HUES64 (cell line): ENCODE data around the gene ATM.

Experiments used
- H3K27ac ChIP-seq: 2 replicates; pipeline ENCODE4 v1.7.0; 2013; ENCODE audit warnings: low read depth, low read length, inconsistent platforms
- H3K27me3 ChIP-seq: 2 replicates; pipeline ENCODE4 v1.6.1; 2013; ENCODE audit warnings: mild to moderate bottlenecking, low read length; ENCODE audit not compliant: insufficient read depth
- H3K36me3 ChIP-seq: 2 replicates; pipeline ENCODE4 v1.6.1; 2013; ENCODE audit warnings: mild to moderate bottlenecking, low read length; ENCODE audit not compliant: insufficient read depth
- H3K4me1 ChIP-seq: 2 replicates; pipeline ENCODE4 v1.6.1; 2013; ENCODE audit warnings: mild to moderate bottlenecking, low read length, moderate library complexity; ENCODE audit not compliant: insufficient read depth
- H3K4me3 ChIP-seq: 2 replicates; pipeline ENCODE4 v1.5.1; 2013; ENCODE audit warnings: mild to moderate bottlenecking, low read length, moderate library complexity
- H3K9ac ChIP-seq: 2 replicates; pipeline ENCODE4 v1.6.1; 2013; ENCODE audit warnings: mild to moderate bottlenecking, low read depth, low read length
- H3K9me3 ChIP-seq: 2 replicates; pipeline ENCODE4 v1.6.1; 2013; ENCODE audit warnings: low read depth, low read length; ENCODE audit not compliant: insufficient read depth
- WGBS: fragments of 150-250, 120-280 bp; methylation state at CpG from one replicate; pipeline ENCODE4 v1.1.7; 2013; ENCODE audit warnings: missing lambda C conversion rate; 5-methylcytosine and 5-hydroxymethylcytosine counted together

The ATM gene

GRCh38 chr11:108338750-108339149 is 115.9 kb downstream of the ATM start:
- Histone ChIP-seq H3K9me3 (no peaks in the 10 kb centered on the region), H3K36me3 (peaks cover 41% of the 10 kb centered on the region), H3K27ac (no peak overlapping the region), H3K4me1 (peaks cover 26% of the 10 kb centered on the region), H3K27me3 (no peaks in the 10 kb centered on the region), H3K4me3 (no peak overlapping the region), H3K9ac (no peak overlapping the region)
- 96% methylated on average over 2 of the region's 2 CpGs for WGBS

- Histone ChIP-seq H3K27me3 (no peaks in the 10 kb centered on the region), H3K36me3 (peaks cover 26% of the 10 kb centered on the region), H3K9me3 (no peaks in the 10 kb centered on the region), H3K4me3 (no peak overlapping the region), H3K4me1 (peaks cover 26% of the 10 kb centered on the region), H3K27ac (no peak overlapping the region), H3K9ac (no peak overlapping the region)
- WGBS: 86% methylated on average over 1 of the region's 1 CpG
Observed at GRCh38 chr11:108340973-108341372, 118.1 kb downstream of the ATM start.

GRCh38 chr11:108341654-108342053 is 118.8 kb downstream of the ATM start:
- H3K4me3 ChIP-seq: no peak overlapping the region
- peaks cover 26% of the 10 kb centered on the region for H3K36me3 ChIP-seq
- WGBS: 90% methylated on average over 3 of the region's 4 CpGs

GRCh38 chr11:108343714-108344113 is 120.8 kb downstream of the ATM start:
- WGBS: 98% methylated on average over 2 of the region's 2 CpGs
- no peak overlapping the region for H3K4me3 ChIP-seq
- no peak overlapping the region for H3K27ac ChIP-seq
- H3K36me3 ChIP-seq: peaks cover 28% of the 10 kb centered on the region
- no peak overlapping the region for H3K9ac ChIP-seq
- H3K9me3 ChIP-seq: no peaks in the 10 kb centered on the region
- H3K27me3 ChIP-seq: no peaks in the 10 kb centered on the region
- peaks cover 26% of the 10 kb centered on the region for H3K4me1 ChIP-seq

More at GRCh38 chr11:108341654-108342053, 118.8 kb downstream of the ATM start:
- Histone ChIP-seq H3K4me1 (peaks cover 26% of the 10 kb centered on the region), H3K9ac (no peak overlapping the region), H3K27ac (no peak overlapping the region), H3K9me3 (no peaks in the 10 kb centered on the region), H3K27me3 (no peaks in the 10 kb centered on the region)

GRCh38 chr11:108345767-108346166 is 122.9 kb downstream of the ATM start:
- no peaks in the 10 kb centered on the region for H3K9me3 ChIP-seq
- H3K27me3 ChIP-seq: no peaks in the 10 kb centered on the region
- H3K4me3 ChIP-seq: no peak overlapping the region
- H3K4me1 ChIP-seq: peaks cover 10% of the 10 kb centered on the region
- 99% methylated on average over 4 of the region's 4 CpGs for WGBS
- H3K36me3 ChIP-seq: peaks cover 45% of the 10 kb centered on the region
- H3K9ac ChIP-seq: no peak overlapping the region
- no peak overlapping the region for H3K27ac ChIP-seq

GRCh38 chr11:108346451-108346850 is 123.6 kb downstream of the ATM start:
- Histone ChIP-seq H3K27me3 (no peaks in the 10 kb centered on the region), H3K27ac (no peak overlapping the region), H3K4me1 (peaks cover 3% of the 10 kb centered on the region; the same call in 1 of the 2 replicates), H3K4me3 (no peak overlapping the region), H3K9ac (no peak overlapping the region), H3K36me3 (peaks cover 52% of the 10 kb centered on the region), H3K9me3 (no peaks in the 10 kb centered on the region)

- Histone ChIP-seq H3K9me3 (no peaks in the 10 kb centered on the region), H3K9ac (no peak overlapping the region), H3K27ac (no peak overlapping the region), H3K36me3 (peaks cover 85% of the 10 kb centered on the region), H3K27me3 (no peaks in the 10 kb centered on the region), H3K4me1 (no peaks in the 10 kb centered on the region), H3K4me3 (no peak overlapping the region)
Observed at GRCh38 chr11:108351468-108351867, 128.6 kb downstream of the ATM start.

- Histone ChIP-seq H3K27me3 (no peaks in the 10 kb centered on the region), H3K4me3 (no peak overlapping the region), H3K27ac (no peak overlapping the region), H3K9ac (no peak overlapping the region), H3K4me1 (no peaks in the 10 kb centered on the region), H3K36me3 (peaks cover 25% of the 10 kb centered on the region), H3K9me3 (no peaks in the 10 kb centered on the region)
- WGBS: 91% methylated on average over 1 of the region's 2 CpGs
Observed at GRCh38 chr11:108364159-108364558, 141.3 kb downstream of the ATM start.

GRCh38 chr11:108368134-108368533 is 145.3 kb downstream of the ATM start:
- Histone ChIP-seq H3K9me3 (peaks cover 2% of the 10 kb centered on the region; the same call in 1 of the 2 replicates), H3K4me1 (no peaks in the 10 kb centered on the region), H3K27me3 (no peaks in the 10 kb centered on the region), H3K27ac (no peak overlapping the region), H3K36me3 (peaks cover 25% of the 10 kb centered on the region), H3K9ac (no peak overlapping the region), H3K4me3 (no peak overlapping the region)
- 90% methylated on average over 1 of the region's 1 CpG for WGBS

- Histone ChIP-seq H3K9ac (no peak overlapping the region), H3K4me3 (no peak overlapping the region), H3K36me3 (peaks cover 25% of the 10 kb centered on the region), H3K9me3 (peaks cover 4% of the 10 kb centered on the region; the same call in 1 of the 2 replicates), H3K27me3 (no peaks in the 10 kb centered on the region), H3K4me1 (no peaks in the 10 kb centered on the region), H3K27ac (no peak overlapping the region)
- WGBS: 87% methylated on average over 5 of the region's 5 CpGs
Observed at GRCh38 chr11:108369064-108369463, 146.2 kb downstream of the ATM start.

GRCh38 chr11:108370315-108370714 is 147.4 kb downstream of the ATM start:
- Histone ChIP-seq H3K9me3 (peaks cover 4% of the 10 kb centered on the region; the same call in 1 of the 2 replicates), H3K4me1 (no peaks in the 10 kb centered on the region), H3K27me3 (no peaks in the 10 kb centered on the region), H3K4me3 (no peak overlapping the region), H3K36me3 (peaks cover 20% of the 10 kb centered on the region), H3K27ac (no peak overlapping the region), H3K9ac (no peak overlapping the region)

GRCh38 chr11:108370990-108371389 is 148.1 kb downstream of the ATM start:
- WGBS: 71% methylated on average over 4 of the region's 5 CpGs
- H3K9ac ChIP-seq: no peak overlapping the region
- no peak overlapping the region for H3K4me3 ChIP-seq
- H3K36me3 ChIP-seq: peaks cover 16% of the 10 kb centered on the region
- H3K27ac ChIP-seq: no peak overlapping the region
- no peaks in the 10 kb centered on the region for H3K27me3 ChIP-seq
- H3K9me3 ChIP-seq: peaks cover 4% of the 10 kb centered on the region; the same call in 1 of the 2 replicates
- no peaks in the 10 kb centered on the region for H3K4me1 ChIP-seq
